ENCODE data around the gene PDAP1. TPM values are rescaled to one million over a fixed set of nuclear protein-coding genes. Genes with fewer than 3 reads are reported as not detected.

Gene PDAP1
- total RNA-seq, 2 donors from 2014 or later = 79.7 to 133 TPM

GRCh38 chr7:99422625-99423024 is 14.2 kb upstream of the PDAP1 start:
- Histone ChIP-seq H3K27me3 (no peaks in the 10 kb centered on the region), H3K4me3 (no peak overlapping the region), H3K27ac (no peak overlapping the region), H3K4me1 (no peaks in the 10 kb centered on the region), H3K36me3 (peaks cover 23% of the 10 kb centered on the region), H3K9me3 (no peaks in the 10 kb centered on the region), H3K9ac (ENCODE audit: low read depth in 2 of 2, low read length in 2 of 2) (no peak overlapping the region)
- intact Hi-C loops (cut with DNase I) = no loop called here
- no peak for TF ChIP-seq CTCF (IDR thresholded peaks at IDR 0.05)
- DNase-seq = peak; percentile 33

DNA sequence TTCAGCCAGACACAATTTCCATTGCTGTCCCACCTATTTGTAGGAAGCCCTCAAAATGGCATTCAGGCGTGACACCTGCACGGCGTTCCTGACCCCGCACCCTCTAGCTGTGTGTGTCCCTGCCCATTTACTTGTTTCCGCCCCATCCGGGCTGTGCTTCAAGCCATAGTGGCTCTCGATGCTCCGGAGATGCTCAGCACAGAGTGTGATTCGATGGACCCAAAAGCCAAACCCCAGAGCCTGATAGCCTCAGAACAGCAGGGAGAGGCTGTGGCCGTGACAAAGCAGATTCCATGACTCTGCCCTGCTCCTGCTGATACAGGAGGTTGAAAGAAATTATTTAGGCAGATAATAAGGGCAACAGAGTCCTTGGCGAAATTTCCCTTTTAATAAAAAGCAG is 13.8 kb upstream of the PDAP1 start:
- H3K4me1 ChIP-seq = no peaks in the 10 kb centered on the region
- H3K9ac ChIP-seq (ENCODE audit: low read depth in 2 of 2, low read length in 2 of 2) = no peak overlapping the region
- no peak for DNase-seq
- H3K36me3 ChIP-seq = peaks cover 28% of the 10 kb centered on the region
- no peak for TF ChIP-seq CTCF (IDR thresholded peaks at IDR 0.05)
- no peaks in the 10 kb centered on the region for H3K27me3 ChIP-seq
- H3K9me3 ChIP-seq = no peaks in the 10 kb centered on the region
- H3K27ac ChIP-seq = no peak overlapping the region
- intact Hi-C loops (cut with DNase I) = no loop called here
- no peak overlapping the region for H3K4me3 ChIP-seq

DNA sequence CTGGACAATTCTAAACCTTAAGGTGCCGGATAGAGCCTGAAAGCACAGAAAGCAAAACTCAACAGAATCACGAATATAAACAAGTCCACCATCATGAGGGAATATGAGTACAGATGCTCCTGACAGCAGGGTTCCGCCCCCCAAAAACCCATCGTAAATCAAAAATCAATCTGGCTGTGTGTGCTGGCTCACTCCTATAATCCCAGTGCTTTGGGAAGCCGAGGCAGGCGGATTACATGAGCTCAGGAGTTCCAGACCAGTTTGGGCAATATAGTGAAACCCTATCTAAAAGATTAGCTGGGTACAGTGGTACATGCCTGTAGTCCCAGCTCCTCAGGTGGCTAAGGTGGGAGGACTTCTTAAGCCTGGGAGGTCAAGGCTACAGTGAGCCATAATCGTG is 12.6 kb upstream of the PDAP1 start:
- Histone ChIP-seq H3K27ac (no peak overlapping the region), H3K4me1 (no peaks in the 10 kb centered on the region), H3K9ac (ENCODE audit: low read depth in 2 of 2, low read length in 2 of 2) (no peak overlapping the region), H3K4me3 (no peak overlapping the region), H3K36me3 (peaks cover 40% of the 10 kb centered on the region), H3K9me3 (no peaks in the 10 kb centered on the region), H3K27me3 (no peaks in the 10 kb centered on the region)
- intact Hi-C loops (cut with DNase I) = no loop called here
- no peak for TF ChIP-seq CTCF (IDR thresholded peaks at IDR 0.05)
- DNase-seq = no peak

DNA sequence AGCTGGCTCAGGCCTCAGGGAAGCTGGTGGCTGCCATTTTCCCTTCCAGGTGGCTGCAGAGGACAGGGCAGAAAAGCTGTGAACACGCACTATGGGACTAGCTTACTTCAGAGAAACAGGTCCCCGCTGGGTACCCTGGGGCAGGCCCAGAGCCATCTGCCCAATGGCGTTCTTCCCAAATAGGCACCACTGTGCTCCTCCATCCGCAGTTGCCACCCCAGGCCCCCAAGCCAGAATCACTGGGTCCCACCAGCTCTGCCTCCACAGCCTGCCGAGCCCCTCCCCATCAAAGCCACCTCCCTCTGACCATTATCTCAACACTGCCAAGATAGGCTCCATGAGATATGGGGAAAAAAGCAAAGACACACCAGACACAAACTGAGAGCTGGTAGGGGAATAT is 11.8 kb upstream of the PDAP1 start:
- Histone ChIP-seq H3K27ac (no peak overlapping the region), H3K27me3 (no peaks in the 10 kb centered on the region), H3K36me3 (peaks cover 40% of the 10 kb centered on the region), H3K9ac (ENCODE audit: low read depth in 2 of 2, low read length in 2 of 2) (no peak overlapping the region), H3K4me1 (no peaks in the 10 kb centered on the region), H3K9me3 (no peaks in the 10 kb centered on the region), H3K4me3 (no peak overlapping the region)
- intact Hi-C loops (cut with DNase I) = no loop called here
- TF ChIP-seq CTCF (IDR thresholded peaks at IDR 0.05) = no peak
- no peak for DNase-seq

DNA sequence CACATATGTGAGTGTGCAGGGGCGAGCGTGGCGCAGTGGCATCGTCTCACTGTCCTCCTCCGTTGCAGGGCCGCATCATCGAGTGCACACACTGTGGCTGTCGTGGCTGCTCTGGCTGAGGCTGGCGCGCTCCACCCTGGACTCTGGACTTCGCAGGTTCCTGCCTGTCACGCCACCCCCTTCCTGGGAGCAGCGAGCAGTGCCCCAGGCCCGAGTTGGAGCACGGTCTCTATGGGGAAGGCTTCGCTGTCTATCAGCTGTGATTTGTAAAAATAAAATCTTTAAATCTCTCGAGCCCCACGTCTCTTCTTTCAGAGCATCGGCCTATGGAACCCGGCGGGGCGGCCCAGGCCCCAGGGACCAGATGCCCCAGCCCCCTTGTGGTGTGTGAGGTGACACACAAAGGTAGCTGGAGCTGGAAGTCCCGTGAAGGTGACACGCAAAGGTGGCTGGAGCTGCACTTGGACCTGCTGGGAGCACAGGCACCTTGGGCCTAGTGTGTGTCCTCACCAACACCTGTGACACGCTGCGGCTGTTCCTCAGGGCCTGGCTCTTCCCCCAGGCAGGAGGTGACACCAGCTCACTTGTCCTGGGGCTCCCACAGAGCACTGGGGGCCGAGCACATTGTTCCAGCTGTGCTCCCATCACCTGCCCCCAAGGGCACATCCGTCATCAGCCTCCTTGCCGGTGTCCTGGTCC is 11.1 kb upstream of the PDAP1 start:
- no peak for TF ChIP-seq CTCF (IDR thresholded peaks at IDR 0.05)
- Histone ChIP-seq H3K4me3 (no peak overlapping the region), H3K9me3 (no peaks in the 10 kb centered on the region), H3K36me3 (peaks cover 40% of the 10 kb centered on the region), H3K27me3 (no peaks in the 10 kb centered on the region), H3K4me1 (no peaks in the 10 kb centered on the region), H3K27ac (no peak overlapping the region), H3K9ac (ENCODE audit: low read depth in 2 of 2, low read length in 2 of 2) (no peak overlapping the region)
- no peak for DNase-seq
- intact Hi-C loops (cut with DNase I) = loop anchor here (5.0 kb wide), 1 partner anchor 52 kb away; no protein-coding TSS in a partner anchor
